Neural crest cell (in vitro differentiated cells): ENCODE results near the gene NEK7. TPM values are rescaled to one million over a fixed set of nuclear protein-coding genes. Genes with fewer than 3 reads are reported as not detected.

Experiments
- DNase-seq: peaks from one replicate; pipeline ENCODE4 v3.0.0; 2021; ENCODE audit warnings: low read depth, mixed read lengths, low spot score
- H3K27ac Mint-ChIP-seq: one replicate; pipeline ENCODE4 v1.8.0; 2021; ENCODE audit warnings: mild to moderate bottlenecking, mixed read lengths; ENCODE audit not compliant: unreplicated experiment
- H3K27me3 Mint-ChIP-seq: 2 replicates; pipeline ENCODE4 v1.8.0; 2021; ENCODE audit warnings: low read depth, mild to moderate bottlenecking, mixed read lengths
- H3K36me3 Mint-ChIP-seq: 2 replicates; pipeline ENCODE4 v1.8.0; 2021; ENCODE audit warnings: low read depth, mild to moderate bottlenecking, mixed read lengths
- H3K4me1 Mint-ChIP-seq: 2 replicates; pipeline ENCODE4 v1.8.0; 2021; ENCODE audit warnings: mixed read lengths
- H3K4me3 Mint-ChIP-seq: one replicate; pipeline ENCODE4 v1.8.0; 2021; ENCODE audit warnings: mild to moderate bottlenecking, mixed read lengths
- H3K9me3 Mint-ChIP-seq: 2 replicates; pipeline ENCODE4 v1.8.0; 2021; ENCODE audit warnings: mixed read lengths
- CTCF ChIP-seq: fragments of 200-600 bp; sonication (generic); conservative IDR thresholded peaks from 2 replicates; pipeline ENCODE4 v1.5.0; 2021; ENCODE audit warnings: antibody characterized with exemption, mild to moderate bottlenecking
- total RNA-seq: library from RNA; stranded (reverse); gene quantifications from 2 replicates; pipeline ENCODE4 v1.2.1, GENCODE V29; 2021

The NEK7 gene
- total RNA-seq, 1 donor from 2014 or later, result 12.5 TPM

- TF ChIP-seq CTCF, result no peak
- Mint-ChIP-seq H3K27me3 (no peaks in the 10 kb centered on the region), H3K4me3 (no peak overlapping the region), H3K27ac (no peak overlapping the region), H3K36me3 (no peaks in the 10 kb centered on the region), H3K4me1 (no peaks in the 10 kb centered on the region), H3K9me3 (no peaks in the 10 kb centered on the region)
- DNase-seq, result no peak
Observed at GRCh38 chr1:198267056-198267455, 110.3 kb downstream of the NEK7 start.

GRCh38 chr1:198267921-198268320, 111.1 kb downstream of the NEK7 start:
- no peak for TF ChIP-seq CTCF
- no peaks in the 10 kb centered on the region for H3K27me3 Mint-ChIP-seq
- H3K36me3 Mint-ChIP-seq, result no peaks in the 10 kb centered on the region
- no peaks in the 10 kb centered on the region for H3K4me1 Mint-ChIP-seq
- H3K27ac Mint-ChIP-seq, result no peak overlapping the region
- no peak for DNase-seq
- no peaks in the 10 kb centered on the region for H3K9me3 Mint-ChIP-seq
- no peak overlapping the region for H3K4me3 Mint-ChIP-seq

GRCh38 chr1:198268784-198269645, 112.2 kb downstream of the NEK7 start:
- DNase-seq, result no peak
- no peak overlapping the region for H3K4me3 Mint-ChIP-seq
- no peaks in the 10 kb centered on the region for H3K36me3 Mint-ChIP-seq
- no peaks in the 10 kb centered on the region for H3K27me3 Mint-ChIP-seq
- no peak overlapping the region for H3K27ac Mint-ChIP-seq
- H3K9me3 Mint-ChIP-seq, result no peaks in the 10 kb centered on the region
- no peaks in the 10 kb centered on the region for H3K4me1 Mint-ChIP-seq
- no peak for TF ChIP-seq CTCF

GRCh38 chr1:198269646-198269940, 112.8 kb downstream of the NEK7 start:
- no peak for DNase-seq
- Mint-ChIP-seq H3K9me3 (no peaks in the 10 kb centered on the region), H3K36me3 (no peaks in the 10 kb centered on the region), H3K27me3 (no peaks in the 10 kb centered on the region), H3K4me1 (no peaks in the 10 kb centered on the region), H3K27ac (no peak overlapping the region), H3K4me3 (no peak overlapping the region)
- TF ChIP-seq CTCF, result no peak

- no peaks in the 10 kb centered on the region for H3K36me3 Mint-ChIP-seq
- H3K9me3 Mint-ChIP-seq, result no peaks in the 10 kb centered on the region
- TF ChIP-seq CTCF, result no peak
- no peak overlapping the region for H3K27ac Mint-ChIP-seq
- no peak overlapping the region for H3K4me3 Mint-ChIP-seq
- no peaks in the 10 kb centered on the region for H3K4me1 Mint-ChIP-seq
- DNase-seq, result no peak
- H3K27me3 Mint-ChIP-seq, result no peaks in the 10 kb centered on the region
Observed at GRCh38 chr1:198270273-198270828, 113.6 kb downstream of the NEK7 start.
